CD4-positive, CD25-positive, alpha-beta regulatory T cell (primary cell): ENCODE results near the gene R3HCC1L. TPM values are rescaled to one million over a fixed set of nuclear protein-coding genes. Genes with fewer than 3 reads are reported as not detected.
A peak's percentile ranks its signal among the peaks of the same experiment; 100 is the strongest.

Experiments
- ATAC-seq, 2 donors: fragments of 150-1000 bp; cut with Tn5 transposase; one replicate each; pipeline ENCODE4 v1.10.0; 2021; ENCODE audit warnings: low read depth in 2 of 2, moderate number of reproducible peaks in 2 of 2, moderate library complexity in 1 of 2
- DNase-seq, 3 donors: peaks; one replicate each; pipeline versions ENCODE4 v3.0.0 to v3.0.0-alpha.2; 2012 to 2022; ENCODE audit warnings: mixed read lengths in 1 of 3
- H3K27ac ChIP-seq: one replicate; pipeline ENCODE4 v1.7.0; 2013; ENCODE audit warnings: mild to moderate bottlenecking, low read length; ENCODE audit not compliant: insufficient read depth, poor library complexity, severe bottlenecking
- H3K27me3 ChIP-seq: one replicate; pipeline ENCODE4 v1.7.0; 2013; ENCODE audit warnings: low read length; ENCODE audit not compliant: control insufficient read depth, insufficient read depth
- H3K36me3 ChIP-seq: one replicate; pipeline ENCODE4 v1.7.0; 2013; ENCODE audit warnings: mild to moderate bottlenecking, low read length, moderate library complexity; ENCODE audit not compliant: control insufficient read depth, insufficient read depth
- H3K4me1 ChIP-seq: 2 replicates; pipeline ENCODE4 v1.7.0; 2013; ENCODE audit warnings: mild to moderate bottlenecking, low read length; ENCODE audit not compliant: insufficient read depth, control insufficient read depth, poor library complexity, severe bottlenecking
- H3K4me3 ChIP-seq: one replicate; pipeline ENCODE4 v1.7.0; 2013; ENCODE audit warnings: low read depth, mild to moderate bottlenecking, low read length, moderate library complexity
- H3K9me3 ChIP-seq, 2 experiments: 1 replicate in 1 of 2; 2 replicates in 1 of 2; pipeline ENCODE4 v1.7.0; 2013; ENCODE audit warnings: low read length in 2 of 2, mild to moderate bottlenecking in 1 of 2, moderate library complexity in 1 of 2; ENCODE audit not compliant: control insufficient read depth in 2 of 2
- H3K27ac Mint-ChIP-seq, 3 donors: one replicate each; pipeline ENCODE4 v1.8.0; 2020 to 2022; ENCODE audit warnings: mild to moderate bottlenecking in 3 of 3, mixed read lengths in 3 of 3, moderate library complexity in 2 of 3
- H3K27me3 Mint-ChIP-seq: one replicate; pipeline ENCODE4 v1.8.0; 2022; ENCODE audit warnings: mild to moderate bottlenecking, mixed read lengths
- H3K36me3 Mint-ChIP-seq: one replicate; pipeline ENCODE4 v1.8.0; 2020; ENCODE audit warnings: mixed read lengths
- H3K4me1 Mint-ChIP-seq, 4 donors: one replicate each; pipeline ENCODE4 v1.8.0; 2020 to 2022; ENCODE audit warnings: mixed read lengths in 4 of 4, mild to moderate bottlenecking in 1 of 4
- H3K4me3 Mint-ChIP-seq, 4 donors: one replicate each; pipeline ENCODE4 v1.8.0; 2020 to 2022; ENCODE audit warnings: mild to moderate bottlenecking in 4 of 4, mixed read lengths in 4 of 4, moderate library complexity in 3 of 4
- H3K9me3 Mint-ChIP-seq, 7 donors: one replicate each; pipeline ENCODE4 v1.8.0; 2020 to 2022; ENCODE audit warnings: mixed read lengths in 7 of 7, mild to moderate bottlenecking in 3 of 7, moderate library complexity in 2 of 7
- polyA plus RNA-seq, 4 donors: library from polyadenylated mRNA; unstranded; fragments of 300-500 nt; fragmentation: Illumina TruSeq; gene quantifications; one replicate each; pipeline ENCODE4 v1.2.3, GENCODE V29; 2021
- total RNA-seq: library from RNA; stranded (reverse); gene quantifications from one replicate; pipeline ENCODE4 v1.2.3, GENCODE V29; 2022

R3HCC1L gene
- total and polyA plus RNA-seq, 5 donors from 2014 or later, result 10.4 to 29.7 (median 13.3) TPM

DNA sequence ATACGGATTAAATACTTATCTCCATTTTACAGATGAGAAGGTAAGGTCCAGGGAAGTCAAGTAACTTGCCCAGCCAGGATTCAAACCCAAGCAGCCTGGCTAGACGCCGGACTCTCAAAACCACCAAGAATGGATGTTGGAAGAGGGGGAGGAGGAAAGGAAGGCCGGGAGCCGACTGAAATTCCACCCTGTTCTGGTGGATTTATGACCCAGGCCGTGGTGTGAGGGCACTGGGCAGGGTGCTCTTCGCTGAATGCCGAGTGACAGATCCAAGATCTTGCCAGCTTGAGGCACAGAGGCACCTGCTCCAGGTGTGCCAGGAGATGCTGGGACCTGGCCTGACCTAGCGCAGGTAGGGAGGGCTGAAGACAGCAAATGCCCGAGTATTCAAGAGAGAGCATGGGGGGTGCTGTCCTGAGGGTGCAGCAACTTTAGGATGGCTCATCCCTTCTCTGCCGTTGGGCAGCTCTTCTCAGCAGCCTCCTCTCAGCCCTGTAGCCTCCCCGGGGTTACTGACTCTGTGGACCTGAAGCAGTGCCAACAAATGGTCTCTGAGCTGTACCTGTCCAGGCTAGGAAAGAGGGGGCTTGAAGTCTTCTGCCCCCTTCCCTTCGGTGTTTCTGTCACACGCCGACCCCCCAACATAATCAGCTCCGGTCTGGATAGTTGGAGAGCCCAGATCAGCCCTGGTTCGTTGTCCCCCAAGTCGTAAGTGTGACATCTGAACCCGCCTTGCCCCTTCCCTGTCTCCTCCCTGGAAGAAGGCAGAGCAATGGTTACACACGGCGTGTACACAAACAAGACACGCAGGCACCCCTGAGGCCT is 132.8 kb downstream of the R3HCC1L start:
- Mint-ChIP-seq H3K36me3 (no peaks in the 10 kb centered on the region), H3K27me3 (peaks cover 58% of the 10 kb centered on the region), H3K4me3 (peak overlapping the region in 2 of 4 donors; percentile 66 to 67), H3K27ac (peak overlapping the region in 1 of 3 donors; percentile 59), H3K9me3 (no peaks in the 10 kb centered on the region), H3K4me1 (peaks cover 0 to 16% (median 0%) of the 10 kb centered on the region in 4 donors)
- DNase-seq (no peak), ATAC-seq (no peak)
- Histone ChIP-seq H3K36me3 (no peaks in the 10 kb centered on the region), H3K9me3 (no peaks in the 10 kb centered on the region), H3K27me3 (peaks cover 13% of the 10 kb centered on the region), H3K27ac (no peak overlapping the region), H3K4me3 (no peak overlapping the region), H3K4me1 (no peaks in the 10 kb centered on the region)

DNA sequence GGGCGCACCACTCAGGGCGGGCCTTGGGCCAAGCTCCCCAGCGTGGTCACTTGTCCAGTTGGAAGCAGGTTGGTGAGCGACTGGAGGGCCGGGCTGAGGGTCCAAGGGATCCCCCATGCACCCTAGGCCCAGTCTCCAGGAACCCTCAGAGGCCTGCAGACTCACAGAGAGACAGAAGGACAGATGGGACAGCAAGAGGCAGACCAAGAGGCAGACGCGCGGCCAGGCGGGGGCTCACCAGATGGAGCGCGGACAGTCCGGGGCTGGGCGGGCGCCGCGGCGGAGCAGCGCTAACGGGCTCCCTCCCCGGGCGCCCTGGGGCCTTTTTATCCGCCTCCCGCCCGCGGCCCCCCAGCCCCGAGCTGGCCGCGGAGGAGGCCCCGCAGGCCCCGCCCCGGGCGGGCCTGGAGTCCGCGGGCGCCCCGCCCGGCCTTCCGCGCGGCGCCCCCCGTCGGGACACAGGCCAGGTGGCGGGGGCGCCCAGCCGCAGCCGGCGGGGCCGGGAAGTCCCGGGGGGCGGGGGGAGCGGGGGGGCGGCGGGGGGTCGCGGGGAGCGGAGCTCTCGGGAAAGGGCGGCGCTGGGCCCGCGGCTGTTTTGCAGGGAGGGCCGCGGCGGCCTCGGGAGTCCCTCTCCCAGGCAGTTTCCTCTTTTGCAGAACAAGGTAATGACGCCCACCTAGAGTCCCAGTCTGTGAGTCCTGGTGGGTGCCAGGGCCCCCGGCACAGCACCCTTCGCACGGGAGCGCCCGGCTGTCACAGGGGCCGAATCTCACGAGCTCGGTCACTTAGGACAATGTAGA is 133.6 kb downstream of the R3HCC1L start, which contains the start of gene LOXL4:
TSS of gene LOXL4 (minus strand) at position 301 of the 800 bp plus-strand sequence. CDS start 5,175 bp downstream, outside the sequence.
- Mint-ChIP-seq H3K4me1 (peaks cover 0 to 16% (median 0%) of the 10 kb centered on the region in 4 donors), H3K9me3 (peaks cover 0 to 1% (median 0%) of the 10 kb centered on the region in 7 donors), H3K27me3 (peaks cover 65% of the 10 kb centered on the region), H3K4me3 (peak within 1 kb of the TSS in 2 of 4 donors; percentile 66 to 67), H3K36me3 (no peaks in the 10 kb centered on the region), H3K27ac (peak within 1 kb of the TSS in 1 of 3 donors; percentile 59)
- H3K27ac ChIP-seq, result no peak within 1 kb of the TSS
- no peak within 1 kb of the TSS for H3K4me3 ChIP-seq
- no peaks in the 10 kb centered on the region for H3K4me1 ChIP-seq
- DNase-seq (no peak), ATAC-seq (peak in 1 of 2 donors; percentile 31)
- no peaks in the 10 kb centered on the region for H3K9me3 ChIP-seq
- peaks cover 13% of the 10 kb centered on the region for H3K27me3 ChIP-seq
- H3K36me3 ChIP-seq, result no peaks in the 10 kb centered on the region

DNA sequence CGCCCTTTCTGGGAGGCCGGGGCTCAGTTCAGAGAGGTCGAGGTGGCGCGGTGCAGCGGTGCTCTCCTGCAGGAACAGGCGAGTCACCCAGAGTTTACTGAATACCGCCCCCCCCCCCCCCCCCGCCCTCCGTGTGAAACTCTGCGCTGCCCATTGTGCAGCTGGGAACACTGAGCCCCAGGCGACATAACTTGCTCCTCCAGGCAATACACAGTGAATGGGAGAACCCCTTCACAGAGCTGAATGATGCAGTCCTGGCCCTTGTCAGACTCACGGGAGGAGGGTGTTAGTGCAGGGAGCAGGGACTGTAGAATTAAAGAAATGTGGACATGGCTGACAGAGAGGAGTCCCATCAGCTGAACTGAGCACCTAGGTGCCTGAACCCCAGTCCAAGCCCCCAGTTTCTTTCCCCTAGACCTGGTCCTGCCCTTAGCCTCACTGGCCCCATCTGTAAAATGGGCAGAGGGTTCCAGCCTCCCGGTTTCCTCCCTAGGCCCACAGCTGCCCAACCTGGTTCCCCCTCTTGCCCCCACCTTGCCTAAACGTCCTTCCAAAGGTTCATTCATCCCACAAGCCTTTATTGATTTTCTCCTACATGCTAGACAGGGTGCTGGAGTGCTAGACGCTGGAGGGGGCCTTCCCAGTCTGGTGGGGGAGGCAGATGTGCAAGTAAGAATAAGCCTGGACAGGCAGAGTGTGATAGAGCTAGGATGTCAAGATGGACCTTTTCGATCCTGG is 134.4 kb downstream of the R3HCC1L start:
- Histone ChIP-seq H3K27ac (no peak overlapping the region), H3K4me1 (no peaks in the 10 kb centered on the region), H3K9me3 (no peaks in the 10 kb centered on the region), H3K4me3 (no peak overlapping the region), H3K27me3 (peaks cover 13% of the 10 kb centered on the region), H3K36me3 (no peaks in the 10 kb centered on the region)
- ATAC-seq, result no peak
- Mint-ChIP-seq H3K4me1 (peaks cover 0 to 16% (median 0%) of the 10 kb centered on the region in 4 donors), H3K9me3 (peaks cover 0 to 1% (median 0%) of the 10 kb centered on the region in 7 donors), H3K4me3 (peak overlapping the region in 2 of 4 donors; percentile 56 to 67), H3K27ac (no peak overlapping the region), H3K27me3 (peaks cover 65% of the 10 kb centered on the region), H3K36me3 (no peaks in the 10 kb centered on the region)
- no peak for DNase-seq

DNA sequence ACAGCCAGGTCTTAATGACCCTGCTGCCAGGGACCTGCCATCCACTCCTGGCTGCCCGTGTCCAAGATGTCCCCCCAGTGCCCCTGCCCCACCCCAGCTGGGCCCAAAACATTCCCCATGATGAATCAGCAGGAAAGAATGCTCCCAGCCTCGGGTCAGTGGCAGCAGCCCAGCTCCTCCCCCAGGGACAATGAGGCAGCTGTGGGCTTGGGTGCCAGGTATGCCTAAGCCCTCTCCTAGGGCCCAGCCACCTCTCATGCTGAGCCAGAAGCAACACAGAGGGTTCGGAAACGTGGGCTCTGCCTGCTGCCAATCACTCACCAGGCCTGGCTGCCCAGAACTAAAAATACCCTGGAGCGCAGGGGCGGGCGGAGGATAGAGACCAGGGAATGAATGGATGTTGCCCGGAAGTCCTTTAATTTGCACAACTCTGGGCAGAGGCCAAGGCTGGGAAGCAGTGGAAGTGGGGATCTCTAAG is 135.0 kb downstream of the R3HCC1L start:
- no peak for ATAC-seq
- Histone ChIP-seq H3K4me1 (no peaks in the 10 kb centered on the region), H3K27me3 (peaks cover 13% of the 10 kb centered on the region), H3K36me3 (no peaks in the 10 kb centered on the region), H3K4me3 (no peak overlapping the region), H3K27ac (no peak overlapping the region), H3K9me3 (no peaks in the 10 kb centered on the region)
- DNase-seq, result no peak
- Mint-ChIP-seq H3K36me3 (no peaks in the 10 kb centered on the region), H3K9me3 (peaks cover 0 to 1% (median 0%) of the 10 kb centered on the region in 7 donors), H3K4me3 (no peak overlapping the region), H3K4me1 (peaks cover 0 to 16% (median 0%) of the 10 kb centered on the region in 4 donors), H3K27ac (no peak overlapping the region), H3K27me3 (peaks cover 67% of the 10 kb centered on the region)

DNA sequence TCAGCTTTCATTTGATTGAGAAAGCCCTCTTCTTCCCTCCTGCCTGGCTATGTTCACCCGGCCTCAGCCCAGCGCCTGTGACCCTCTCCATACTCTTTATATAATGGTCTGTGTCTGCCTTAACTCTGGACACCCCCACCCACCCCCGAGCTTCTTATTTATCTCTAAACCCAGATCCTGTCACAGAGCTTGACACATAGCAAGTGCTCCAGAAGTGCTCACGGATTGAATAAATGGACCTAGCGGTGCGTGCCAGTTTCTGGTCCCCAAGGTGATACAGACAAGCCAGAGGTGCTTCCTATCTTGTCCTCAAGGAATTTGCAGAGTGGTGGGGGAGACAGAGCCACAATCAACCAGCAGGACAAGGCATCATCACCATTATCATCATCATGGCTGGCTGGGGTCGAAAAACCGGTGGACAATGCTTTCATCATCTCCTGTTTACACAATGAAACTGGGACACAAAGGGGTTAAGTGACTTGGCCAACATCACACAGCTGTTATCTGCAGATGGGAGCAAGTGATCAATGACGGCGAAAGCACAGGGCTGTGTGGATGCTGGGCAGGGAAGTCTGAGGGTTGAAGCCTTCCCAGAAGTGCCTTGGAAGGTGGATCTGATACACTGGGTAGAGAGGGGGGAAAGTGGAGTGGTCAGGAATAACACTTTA is 135.8 kb downstream of the R3HCC1L start:
- Mint-ChIP-seq H3K36me3 (no peaks in the 10 kb centered on the region), H3K9me3 (peaks cover 0 to 1% (median 0%) of the 10 kb centered on the region in 7 donors), H3K4me3 (no peak overlapping the region), H3K4me1 (peaks cover 0 to 16% (median 0%) of the 10 kb centered on the region in 4 donors), H3K27me3 (peaks cover 65% of the 10 kb centered on the region), H3K27ac (no peak overlapping the region)
- no peaks in the 10 kb centered on the region for H3K4me1 ChIP-seq
- H3K27ac ChIP-seq, result no peak overlapping the region
- no peak for ATAC-seq
- H3K36me3 ChIP-seq, result no peaks in the 10 kb centered on the region
- H3K9me3 ChIP-seq, result no peaks in the 10 kb centered on the region
- no peak for DNase-seq
- H3K4me3 ChIP-seq, result no peak overlapping the region
- H3K27me3 ChIP-seq, result peaks cover 13% of the 10 kb centered on the region

DNA sequence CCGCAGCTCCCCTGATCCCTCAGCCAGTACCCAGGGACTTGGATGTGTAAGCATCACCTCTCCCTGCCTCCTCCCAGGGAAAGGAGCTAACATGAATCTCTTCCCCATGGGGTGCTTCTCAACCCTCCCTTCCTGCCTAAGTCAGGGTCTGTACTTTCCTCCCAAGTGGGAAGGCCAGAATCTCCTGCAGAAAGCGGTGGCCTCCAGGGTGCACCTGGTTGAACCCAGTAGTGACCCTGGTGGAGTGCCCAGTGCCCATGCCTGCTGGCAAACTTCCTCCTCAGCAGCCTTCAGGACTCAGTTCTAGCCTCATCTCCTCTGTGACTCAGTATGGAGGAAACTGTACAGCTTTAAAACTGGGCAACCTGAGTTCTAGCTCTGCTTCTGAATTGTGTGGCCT is 136.3 kb downstream of the R3HCC1L start:
- H3K36me3 ChIP-seq, result no peaks in the 10 kb centered on the region
- H3K4me3 ChIP-seq, result no peak overlapping the region
- peaks cover 13% of the 10 kb centered on the region for H3K27me3 ChIP-seq
- no peaks in the 10 kb centered on the region for H3K9me3 ChIP-seq
- Mint-ChIP-seq H3K4me1 (peaks cover 0 to 16% (median 0%) of the 10 kb centered on the region in 4 donors), H3K4me3 (no peak overlapping the region), H3K36me3 (no peaks in the 10 kb centered on the region), H3K27ac (no peak overlapping the region), H3K9me3 (peaks cover 0 to 1% (median 0%) of the 10 kb centered on the region in 7 donors), H3K27me3 (peaks cover 62% of the 10 kb centered on the region)
- ATAC-seq, result no peak
- H3K4me1 ChIP-seq, result no peaks in the 10 kb centered on the region
- H3K27ac ChIP-seq, result no peak overlapping the region
- DNase-seq, result no peak

DNA sequence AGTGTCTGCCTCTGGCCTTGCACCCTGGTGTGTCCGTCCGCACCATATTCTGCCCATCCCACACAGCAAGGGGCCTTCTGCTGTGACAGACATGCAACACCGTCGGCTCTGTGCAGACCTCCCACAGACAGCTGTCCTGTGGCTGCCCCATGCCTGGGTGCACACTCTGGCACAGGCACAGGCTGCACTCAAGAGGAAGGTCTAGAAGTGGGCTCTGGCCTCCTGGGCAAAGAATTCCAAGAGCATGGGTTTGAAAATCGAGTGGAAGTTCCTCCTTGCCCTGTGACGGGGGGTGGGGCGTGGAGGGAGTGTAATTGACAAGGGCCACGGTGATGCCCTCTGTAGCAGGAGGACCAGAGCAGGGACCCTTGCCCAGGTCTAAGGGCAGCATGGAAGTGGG is 137.8 kb downstream of the R3HCC1L start:
- Histone ChIP-seq H3K27me3 (peaks cover 9% of the 10 kb centered on the region), H3K4me1 (no peaks in the 10 kb centered on the region), H3K9me3 (no peaks in the 10 kb centered on the region), H3K27ac (no peak overlapping the region), H3K36me3 (no peaks in the 10 kb centered on the region), H3K4me3 (no peak overlapping the region)
- Mint-ChIP-seq H3K4me3 (no peak overlapping the region), H3K27ac (no peak overlapping the region), H3K36me3 (no peaks in the 10 kb centered on the region), H3K9me3 (peaks cover 0 to 1% (median 0%) of the 10 kb centered on the region in 7 donors), H3K4me1 (peaks cover 0 to 9% (median 0%) of the 10 kb centered on the region in 4 donors), H3K27me3 (peaks cover 56% of the 10 kb centered on the region)
- ATAC-seq (no peak), DNase-seq (no peak)
